Ishikawa (cell line): Measurements from ENCODE around the gene MAGEA9.

Experiments used
- EP300 ChIP-seq: IDR thresholded peaks from 2 replicates; pipeline ENCODE4 v1.6.1; 2012; ENCODE audit warnings: borderline replicate concordance
- FOXM1 ChIP-seq: IDR thresholded peaks from 2 replicates; pipeline ENCODE4 v1.6.1; 2012; ENCODE audit warnings: low read depth, borderline replicate concordance
- TF ChIP-seq, protein P1 (sequence below): IDR thresholded peaks from 2 replicates; pipeline ENCODE4 v1.6.1; 2012

DNA sequence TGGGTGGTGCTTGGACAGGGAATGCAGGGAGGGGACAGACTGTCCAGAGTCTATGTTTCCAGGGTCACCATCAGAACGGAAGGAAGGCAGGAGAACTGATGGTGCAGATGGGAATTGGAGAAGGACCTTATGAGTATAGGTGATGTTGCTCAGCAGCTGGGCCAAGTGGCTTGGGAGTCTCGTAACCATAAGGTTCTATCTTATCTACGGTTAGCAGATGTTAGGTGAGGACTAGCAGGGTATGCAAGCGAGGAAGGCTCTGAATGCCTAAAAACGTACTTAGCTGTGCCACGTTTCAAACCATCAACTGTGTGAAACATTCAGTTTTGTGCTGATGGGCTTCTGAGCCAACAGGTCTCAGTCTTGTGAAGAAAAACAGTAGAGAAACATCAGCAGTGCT lies 22.4 kb downstream of the MAGEA9 start:
- TF ChIP-seq FOXM1 (no peak), EP300 (no peak)
- TF ChIP-seq, protein P1, sequence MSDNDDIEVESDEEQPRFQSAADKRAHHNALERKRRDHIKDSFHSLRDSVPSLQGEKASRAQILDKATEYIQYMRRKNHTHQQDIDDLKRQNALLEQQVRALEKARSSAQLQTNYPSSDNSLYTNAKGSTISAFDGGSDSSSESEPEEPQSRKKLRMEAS = no peak
